HG03342 (cell line): ENCODE data around the gene TAS2R1.

Source experiments
- ATAC-seq: cut with Tn5 transposase; IDR thresholded peaks from one replicate; pipeline ENCODE4 v1.9.1; 2021; ENCODE audit warnings: mild to moderate bottlenecking, moderate library complexity; ENCODE audit not compliant: unreplicated experiment

Gene TAS2R1, protein sequence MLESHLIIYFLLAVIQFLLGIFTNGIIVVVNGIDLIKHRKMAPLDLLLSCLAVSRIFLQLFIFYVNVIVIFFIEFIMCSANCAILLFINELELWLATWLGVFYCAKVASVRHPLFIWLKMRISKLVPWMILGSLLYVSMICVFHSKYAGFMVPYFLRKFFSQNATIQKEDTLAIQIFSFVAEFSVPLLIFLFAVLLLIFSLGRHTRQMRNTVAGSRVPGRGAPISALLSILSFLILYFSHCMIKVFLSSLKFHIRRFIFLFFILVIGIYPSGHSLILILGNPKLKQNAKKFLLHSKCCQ

DNA sequence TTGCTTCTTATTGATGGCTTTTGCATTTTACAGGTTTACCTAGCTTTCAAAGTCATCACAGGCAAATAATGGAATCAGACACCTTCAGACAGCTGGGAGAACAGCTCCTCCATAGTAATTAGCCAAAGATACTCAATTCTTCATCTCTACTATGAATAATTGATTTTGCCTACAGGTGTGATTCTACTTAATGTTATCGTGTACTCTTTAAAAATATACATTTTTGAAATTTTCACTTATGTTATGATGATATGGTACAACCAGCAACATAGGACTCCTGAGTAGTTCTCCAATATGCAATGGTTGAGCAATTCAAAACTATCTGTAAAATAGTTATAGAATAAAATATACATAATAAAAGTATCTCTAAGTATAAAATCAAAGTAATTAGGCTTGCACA lies at the start of gene TAS2R1:
TSS of gene TAS2R1 (minus strand) at position 101 of the 400 bp plus-strand sequence. CDS start 319 bp downstream, outside the sequence.
- ATAC-seq: no peak

DNA sequence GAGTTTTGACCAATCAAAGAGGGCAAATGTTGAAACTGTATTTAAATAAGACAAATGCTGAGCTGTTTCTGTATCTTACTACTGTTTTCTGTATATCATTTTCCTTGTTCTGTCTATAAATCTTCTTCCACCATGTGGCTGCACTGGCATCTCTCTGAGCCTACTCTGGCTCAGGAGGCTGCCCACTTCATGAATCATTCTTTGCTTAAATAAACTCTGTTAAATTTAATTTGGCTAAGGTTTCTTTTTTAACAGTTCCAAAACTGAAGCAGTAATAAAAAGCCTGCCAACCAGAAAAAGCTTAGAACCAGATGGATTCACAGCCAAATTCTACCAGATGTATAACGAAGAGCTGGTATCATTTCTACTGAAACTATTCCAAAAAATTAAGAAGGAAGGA lies 40.2 kb upstream of the TAS2R1 start:
- no peak for ATAC-seq

DNA sequence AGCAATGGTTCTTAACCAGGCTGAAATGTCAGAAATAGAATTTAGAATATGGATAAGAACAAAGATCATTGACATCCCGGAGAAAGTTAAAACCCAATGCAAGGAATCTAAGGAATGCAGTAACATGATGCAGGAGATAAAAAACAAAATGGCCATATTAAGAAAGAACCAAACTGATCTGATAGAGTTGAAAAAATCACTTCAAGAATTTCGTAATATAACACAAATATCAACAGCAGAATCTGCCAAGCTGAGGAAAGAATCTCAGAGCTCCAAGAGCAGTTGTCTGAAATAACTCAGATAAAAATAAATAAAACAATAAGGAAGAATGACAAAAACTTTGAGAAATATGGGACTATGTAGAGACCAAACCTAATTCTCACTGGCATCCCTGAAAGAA lies 37.8 kb upstream of the TAS2R1 start:
- no peak for ATAC-seq

DNA sequence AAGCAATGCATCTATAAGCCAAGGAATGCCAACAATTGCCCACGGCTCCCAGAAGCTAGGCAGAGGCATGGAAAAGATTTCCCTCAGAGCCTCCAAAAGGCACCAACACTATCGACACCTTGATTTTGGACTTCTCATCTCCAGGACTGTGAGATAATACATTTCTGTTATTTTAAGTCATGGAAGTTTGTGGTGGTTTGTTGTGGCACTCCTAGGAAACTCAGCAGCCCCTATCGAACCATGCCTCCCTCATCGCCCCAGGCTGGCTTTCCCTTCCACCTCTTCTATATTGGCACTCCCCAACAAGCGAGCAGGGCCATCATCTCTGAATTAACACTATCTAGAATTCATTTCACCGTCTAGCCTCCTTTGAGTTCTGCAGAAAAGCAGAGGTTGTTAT lies 33.7 kb upstream of the TAS2R1 start:
- ATAC-seq: no peak

DNA sequence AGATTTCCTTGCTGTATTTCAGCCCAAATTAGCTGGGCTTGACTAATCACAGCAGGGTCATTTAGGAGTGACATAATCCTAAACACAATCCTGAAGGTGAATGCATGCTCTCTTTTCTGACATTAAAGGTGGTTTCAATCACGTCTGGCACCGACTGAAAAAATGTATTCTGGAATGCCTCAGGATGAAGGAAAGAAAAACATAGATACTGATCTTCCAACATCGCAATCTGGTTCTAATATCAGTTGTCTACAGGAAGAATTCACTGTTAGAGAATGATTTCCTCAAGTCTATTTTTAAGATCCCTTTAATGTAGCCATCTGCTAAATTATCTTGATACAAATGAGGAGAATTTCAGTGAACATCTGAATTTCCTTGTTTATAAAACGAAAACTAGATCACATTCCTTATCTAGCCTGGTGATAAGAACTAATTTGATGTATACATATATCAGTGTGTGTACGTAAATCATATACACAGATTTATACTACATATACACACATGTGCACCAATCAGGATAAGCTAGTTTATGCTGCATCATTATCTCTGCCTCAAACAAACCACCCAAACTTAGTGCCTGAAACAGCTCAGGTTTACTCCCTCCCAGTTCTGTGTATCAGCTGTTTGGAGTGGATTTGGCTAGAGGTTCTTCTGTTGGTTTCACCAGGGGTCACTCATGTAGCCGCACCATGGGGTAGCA lies 31.3 kb upstream of the TAS2R1 start:
- ATAC-seq: no peak

DNA sequence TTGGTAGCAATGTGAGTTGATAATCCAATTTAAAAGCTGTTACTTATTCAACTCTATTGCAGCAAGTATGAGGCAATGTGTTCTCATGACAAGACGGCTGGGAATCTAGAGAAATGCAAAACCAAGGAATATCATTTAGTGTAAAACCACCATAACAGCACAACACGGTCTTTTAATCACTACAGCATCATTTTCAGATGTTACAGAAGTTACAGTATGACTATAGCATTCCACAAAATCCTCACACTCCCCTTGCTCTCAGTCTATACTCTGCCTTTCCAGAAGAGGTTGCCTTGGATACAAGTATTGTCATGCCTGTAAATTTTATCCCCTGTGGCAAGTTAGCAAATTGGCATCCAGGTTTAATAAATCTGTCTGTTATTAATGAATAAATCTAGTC lies 28.6 kb upstream of the TAS2R1 start:
- no peak for ATAC-seq

DNA sequence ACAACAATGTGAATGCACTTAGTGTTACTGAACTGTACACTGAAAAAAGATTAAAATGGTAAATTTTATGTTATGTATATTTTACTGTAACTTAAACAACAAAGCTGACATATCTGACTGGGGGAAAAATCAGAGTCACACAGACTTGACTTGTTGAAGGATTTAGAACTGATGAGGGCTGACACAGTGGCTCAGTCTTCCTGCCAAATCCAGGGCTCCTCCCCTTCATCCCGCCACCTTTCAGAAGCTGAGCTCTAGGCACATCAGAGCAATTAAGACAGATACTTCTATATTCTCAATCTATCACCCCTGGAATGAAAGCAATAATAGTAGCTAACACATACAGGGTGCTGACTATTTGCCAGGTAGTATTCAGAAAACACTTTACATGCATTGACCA lies 27.7 kb upstream of the TAS2R1 start:
- no peak for ATAC-seq

DNA sequence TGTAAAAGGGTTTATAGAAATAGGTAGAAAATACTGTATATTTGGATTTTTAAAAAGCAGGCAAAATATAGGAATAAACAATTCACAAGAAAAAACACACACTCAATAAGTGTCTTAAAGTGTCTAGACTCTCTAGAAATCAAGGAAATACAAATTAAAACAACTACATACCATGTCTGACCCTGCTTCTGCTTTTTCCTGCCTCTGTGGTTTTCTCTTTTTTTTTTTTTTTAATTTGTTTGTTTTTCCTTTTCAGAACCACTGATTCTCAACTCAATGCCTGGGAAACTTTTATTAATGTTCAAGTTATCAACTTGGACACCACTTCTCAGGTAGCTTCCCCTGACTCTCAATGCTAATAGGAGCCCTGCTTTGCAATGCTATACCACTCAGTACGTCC lies 25.5 kb upstream of the TAS2R1 start:
- no peak for ATAC-seq

DNA sequence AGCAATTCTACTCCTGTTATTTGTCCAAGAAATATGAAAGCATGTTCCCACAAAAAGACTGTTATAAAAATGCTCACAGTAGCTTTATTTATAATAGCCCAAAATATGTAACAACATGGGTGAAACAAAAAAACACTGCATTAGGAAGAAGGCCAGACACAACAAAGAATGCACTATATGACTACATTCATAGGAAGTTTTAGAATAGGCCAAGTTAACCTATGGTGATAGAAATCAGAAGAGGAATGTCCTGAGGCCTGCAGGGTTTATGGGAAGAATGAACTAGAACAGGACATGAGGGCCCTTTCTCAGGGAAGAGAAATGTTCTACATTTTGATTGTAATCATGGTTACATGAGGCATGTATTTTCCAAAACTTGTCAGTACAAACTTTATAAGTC lies 24.7 kb upstream of the TAS2R1 start:
- ATAC-seq: no peak

DNA sequence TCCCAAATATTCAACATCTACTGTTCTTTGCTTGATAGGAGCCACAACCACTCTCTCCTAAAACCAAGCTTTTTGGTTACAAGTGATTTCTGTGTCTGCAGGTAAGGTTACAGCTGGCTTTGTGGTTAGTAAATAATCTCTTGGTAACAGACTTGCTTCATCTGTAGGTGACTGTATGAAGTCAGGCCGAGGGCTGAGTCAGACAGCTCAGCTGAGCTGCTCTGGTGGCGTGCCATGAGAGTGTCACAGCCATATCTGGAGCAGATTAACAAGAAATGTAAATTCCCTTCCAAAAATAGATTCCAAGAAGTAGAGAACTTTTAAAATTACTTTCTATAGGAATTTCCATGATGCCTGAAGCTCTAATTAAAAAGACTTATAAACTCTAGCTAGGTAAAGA lies 23.7 kb upstream of the TAS2R1 start:
- ATAC-seq: peak; percentile 99

DNA sequence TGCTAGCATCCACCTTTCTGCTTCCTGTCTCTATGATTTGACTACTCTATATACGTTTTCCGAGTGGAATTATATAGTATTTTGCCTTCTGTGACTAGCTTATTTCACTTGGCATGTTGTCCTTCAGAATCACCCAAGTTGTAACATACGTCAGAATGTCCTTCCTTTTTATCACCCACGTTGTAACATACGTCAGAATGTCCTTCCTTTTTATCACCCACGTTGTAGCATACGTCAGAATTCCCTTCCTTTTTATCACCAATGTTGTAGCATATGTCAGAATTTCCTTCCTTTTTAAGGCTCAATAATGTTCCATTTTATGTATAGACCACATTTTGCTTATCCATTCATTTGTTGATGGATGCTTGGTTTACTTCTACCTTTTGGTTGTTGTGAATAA lies 22.9 kb upstream of the TAS2R1 start:
- no peak for ATAC-seq

DNA sequence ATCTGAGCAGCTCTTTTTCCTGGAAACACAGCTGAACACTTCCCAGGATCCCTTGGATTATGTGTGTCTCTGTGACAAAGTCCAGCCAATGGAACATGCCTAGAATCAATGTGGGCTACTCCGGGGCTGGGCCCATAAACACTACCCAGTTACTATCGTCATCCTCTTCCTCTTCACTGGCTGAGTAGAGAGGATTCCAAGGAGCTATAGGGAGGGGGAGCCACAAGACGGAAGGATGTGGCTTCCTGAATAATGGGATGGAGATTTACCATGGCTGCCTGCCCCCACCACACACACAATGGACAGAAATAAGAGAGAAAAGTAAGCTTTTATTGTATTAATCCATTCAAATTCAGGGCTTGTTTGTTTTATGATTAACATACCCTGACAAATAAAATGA lies 22.1 kb upstream of the TAS2R1 start:
- no peak for ATAC-seq

DNA sequence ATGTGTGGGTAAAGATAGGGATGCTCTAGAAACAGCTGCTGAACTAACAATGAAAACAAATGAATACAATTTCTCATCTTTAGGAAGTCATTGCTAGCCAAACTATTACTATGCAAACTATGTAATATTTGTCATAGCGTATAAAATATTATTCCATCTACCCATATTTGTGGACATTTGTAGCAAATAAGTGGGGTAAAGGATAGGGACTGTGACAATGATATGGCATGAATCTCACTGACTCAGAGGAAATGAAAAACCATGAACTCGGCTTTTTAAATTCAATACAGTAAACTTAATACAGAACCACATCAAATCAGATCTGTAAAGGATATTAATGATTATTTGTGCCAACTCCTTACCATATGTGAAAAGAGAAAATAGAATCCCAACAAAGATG lies 16.7 kb upstream of the TAS2R1 start:
- no peak for ATAC-seq

DNA sequence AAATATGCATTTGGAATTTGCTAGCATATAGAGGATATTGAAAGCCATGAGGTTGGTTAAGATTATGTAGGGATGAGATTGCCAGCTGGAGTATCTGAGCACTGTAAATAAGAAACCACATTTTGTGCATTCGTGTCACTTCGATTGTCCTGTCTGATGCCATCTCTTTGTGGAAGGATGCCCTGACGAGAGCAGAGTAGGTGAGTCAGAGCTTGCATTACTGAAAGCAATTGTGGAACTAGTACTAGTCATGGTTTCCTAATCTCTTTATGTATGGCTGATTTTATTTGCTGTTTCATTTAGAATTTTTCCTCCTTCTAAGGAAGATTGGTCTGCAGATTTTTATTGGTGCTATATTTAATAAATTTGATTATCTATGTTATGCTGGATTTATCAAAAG lies 14.5 kb upstream of the TAS2R1 start:
- no peak for ATAC-seq

DNA sequence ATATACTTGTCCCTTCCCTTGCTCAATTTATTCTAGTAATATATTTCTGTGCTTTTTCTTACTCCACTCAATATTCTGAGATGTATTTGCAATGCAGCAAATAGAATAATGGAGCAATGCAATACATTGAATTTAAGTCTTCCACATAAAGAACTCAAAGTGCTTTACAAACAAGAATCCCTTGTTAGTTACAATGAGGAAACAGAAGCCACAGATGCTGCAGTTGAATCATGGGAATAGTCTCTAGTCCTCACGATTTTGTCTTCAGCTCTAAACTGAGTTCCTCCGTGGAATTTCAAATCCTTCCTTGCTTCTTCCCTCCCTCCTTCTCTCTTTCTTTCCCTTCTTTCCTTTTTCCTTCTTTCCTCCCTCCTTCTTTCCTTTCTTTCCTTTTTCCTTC lies 12.5 kb upstream of the TAS2R1 start:
- no peak for ATAC-seq

DNA sequence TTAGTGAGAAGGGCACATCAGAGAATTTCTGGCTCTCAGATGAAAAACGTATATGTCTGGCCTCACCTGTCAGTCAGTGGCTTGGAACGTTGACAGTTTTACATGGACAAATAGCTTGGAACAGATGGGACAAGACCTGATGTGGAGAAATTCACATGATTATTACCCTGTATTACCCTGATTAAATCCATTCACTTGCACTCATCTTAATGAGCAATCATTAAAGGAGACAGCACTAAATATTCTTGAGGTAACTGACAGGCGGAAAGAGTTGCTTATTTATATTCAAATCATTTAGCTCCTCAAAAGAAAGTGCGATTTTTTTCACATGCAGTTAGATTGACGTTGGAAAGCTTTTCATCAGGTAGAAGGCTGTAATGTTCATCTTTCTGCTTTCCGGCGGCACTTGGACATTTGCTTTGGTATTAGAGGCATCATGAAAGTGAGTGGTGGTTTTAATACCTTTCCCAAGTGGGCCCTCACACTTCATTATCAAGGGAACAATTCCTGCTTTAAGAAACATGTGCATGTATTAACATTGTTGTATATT lies 11.7 kb upstream of the TAS2R1 start:
- no peak for ATAC-seq

DNA sequence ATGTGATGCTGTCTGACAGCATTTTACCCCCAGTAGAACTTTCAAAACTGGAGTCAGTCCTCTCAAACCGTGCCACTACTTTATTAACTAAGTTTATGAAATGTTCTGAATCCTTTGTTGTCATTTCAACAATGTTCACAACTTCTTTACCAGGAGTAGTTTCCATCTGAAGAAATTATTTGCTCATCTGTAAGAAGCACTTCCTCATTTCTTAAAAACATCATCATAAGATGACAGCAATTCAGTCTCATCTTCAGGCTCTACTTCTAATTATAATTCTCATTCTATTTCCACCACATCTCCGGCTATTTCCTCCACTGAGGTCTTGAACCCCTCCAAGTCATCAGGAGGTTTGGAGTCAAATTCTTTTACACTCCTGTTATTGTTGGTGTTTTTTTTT lies 2.3 kb upstream of the TAS2R1 start:
- no peak for ATAC-seq

DNA sequence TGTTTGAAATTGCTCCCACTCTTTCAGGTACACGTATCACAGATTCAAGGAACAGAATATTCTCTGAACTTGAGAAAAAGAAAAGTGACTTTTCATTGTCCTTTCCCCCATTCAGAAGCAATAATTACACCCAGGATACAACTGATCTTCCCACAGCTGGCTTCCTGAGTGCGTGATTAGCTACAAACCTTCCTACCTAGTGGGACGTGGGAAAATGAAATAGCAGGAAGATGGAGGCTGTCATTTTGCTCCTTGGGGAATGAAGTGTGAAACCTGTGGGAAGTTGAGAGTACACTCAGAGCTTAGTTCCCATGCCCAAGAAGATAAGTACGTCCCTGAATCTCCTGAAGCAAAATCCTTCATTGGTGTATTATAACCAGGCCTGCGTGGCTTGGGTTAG lies 2.6 kb downstream of the TAS2R1 start:
- no peak for ATAC-seq

DNA sequence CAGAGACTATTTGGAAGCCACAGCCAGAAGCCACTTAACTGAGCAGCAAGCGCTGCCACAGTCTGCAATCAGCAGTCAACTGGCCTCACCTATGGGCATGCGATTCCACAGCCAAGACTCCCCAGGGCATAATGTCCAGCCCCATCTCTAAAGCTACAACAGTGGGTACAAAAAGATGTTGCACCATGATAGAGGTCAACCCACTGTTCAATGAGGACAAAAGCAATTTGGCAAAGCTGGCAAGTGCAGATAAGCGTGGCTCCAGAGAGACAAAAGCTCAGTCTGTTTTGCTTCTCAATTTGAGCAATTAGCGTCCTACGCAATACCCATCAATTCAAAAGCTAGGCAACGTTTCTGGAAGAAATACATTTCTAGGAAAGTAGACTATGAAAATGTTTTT lies 3.2 kb downstream of the TAS2R1 start:
- ATAC-seq: no peak

DNA sequence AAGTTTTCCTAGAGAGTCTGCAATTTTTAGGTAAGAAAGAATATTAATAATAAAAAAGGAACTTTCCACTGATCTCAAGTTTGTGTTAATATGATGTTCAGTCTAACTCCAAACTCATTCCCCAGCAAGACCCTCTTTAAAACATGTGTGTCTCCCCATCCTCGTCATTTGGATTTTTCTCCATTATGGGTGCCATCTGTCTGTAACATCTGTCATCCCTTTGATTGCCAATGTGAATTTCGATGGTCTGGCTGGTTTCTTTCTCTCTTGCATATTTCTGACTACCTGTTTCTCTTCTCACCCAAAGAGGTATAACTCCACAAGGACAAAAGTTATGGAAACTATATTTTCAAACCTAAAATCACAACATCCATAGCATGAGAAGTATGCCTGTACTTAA lies 4.4 kb downstream of the TAS2R1 start:
- ATAC-seq: no peak

DNA sequence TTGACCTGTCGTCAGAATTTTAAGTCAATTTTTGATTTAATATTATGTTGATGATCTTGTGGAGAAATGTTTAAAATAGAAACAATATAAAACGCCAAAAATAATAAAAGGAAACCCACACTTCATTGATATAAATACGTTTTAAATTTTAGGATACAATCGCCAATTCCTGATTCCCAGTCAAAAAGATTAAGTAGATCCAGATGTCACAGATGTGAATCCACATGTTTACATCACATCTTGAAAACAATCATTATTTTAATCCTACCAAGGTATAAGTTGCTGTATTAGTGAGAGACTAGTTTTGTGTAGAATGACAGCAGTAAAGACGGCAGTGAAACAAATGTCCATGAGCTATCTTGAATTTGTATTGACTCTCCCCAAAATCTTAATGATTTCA lies 4.9 kb downstream of the TAS2R1 start:
- ATAC-seq: no peak

DNA sequence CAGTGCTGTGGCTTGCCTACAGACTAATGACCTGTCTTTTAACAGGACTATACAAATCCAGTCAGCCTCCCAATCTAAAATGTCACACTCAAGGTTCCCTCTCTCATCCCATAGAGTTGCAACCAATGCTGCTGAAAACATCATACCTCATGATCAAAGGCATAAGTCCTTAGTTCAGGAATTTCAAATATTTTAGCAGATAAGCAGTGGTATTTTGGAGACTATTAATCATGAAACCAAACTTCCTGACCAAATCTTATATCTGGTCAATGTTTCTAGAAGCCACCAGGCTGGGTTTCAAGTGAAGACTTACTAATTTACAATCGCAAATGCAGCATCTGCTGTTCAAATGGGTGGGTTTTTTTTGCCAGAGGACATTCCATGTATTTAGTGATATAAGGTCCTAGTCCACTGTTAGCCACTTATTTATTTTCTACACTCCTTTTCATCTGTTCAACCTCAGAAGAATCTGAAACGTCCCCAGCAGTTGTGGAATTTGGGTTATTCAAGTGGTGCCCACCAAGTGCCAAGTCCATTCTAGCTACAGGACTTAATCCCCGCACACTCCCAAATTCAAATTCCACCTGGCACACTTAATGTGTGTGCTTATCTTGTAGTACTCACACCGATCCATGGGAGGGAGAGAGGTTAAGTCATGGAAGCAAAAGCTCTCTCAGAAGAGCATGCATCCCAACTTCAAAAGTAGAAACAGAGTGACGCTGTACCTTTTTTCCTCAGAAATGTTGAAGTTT lies 5.8 kb downstream of the TAS2R1 start:
- no peak for ATAC-seq
